ENCODE data around the gene OSBPL10. TPM values are rescaled to one million over a fixed set of nuclear protein-coding genes. Genes with fewer than 3 reads are reported as not detected.

Gene OSBPL10
- total and polyA plus RNA-seq, 2 donors (not counting 1 experiment from before 2014, with no cell fraction given): 7.1 to 7.5 TPM

DNA sequence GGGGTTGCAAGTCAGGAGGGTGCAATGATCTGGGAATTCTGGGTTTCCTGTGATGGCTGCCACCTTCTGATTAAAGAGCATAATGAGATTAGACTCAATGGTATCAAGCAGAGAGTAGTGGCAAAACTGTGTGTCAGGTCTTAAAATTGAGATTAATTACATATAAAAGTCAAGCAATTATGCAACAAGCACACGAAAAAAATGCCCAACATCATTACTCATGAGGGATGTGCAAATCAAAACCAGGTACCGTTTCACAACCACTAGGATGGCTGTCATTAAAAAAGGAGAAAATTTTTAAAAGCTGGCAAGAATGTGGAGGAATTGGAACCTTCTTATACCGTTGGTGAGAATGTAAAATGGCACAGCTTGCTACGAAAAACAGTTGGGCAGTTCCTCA is 205.0 kb downstream of the OSBPL10 start:
- H3K4me3 ChIP-seq (replicated peaks in 1 of 4; ENCODE audit: control extremely low read depth in 1 of 4, insufficient read depth in 1 of 4, low read depth in 3 of 4, low read length in 4 of 4): no peak overlapping the region
- no peak for DNase-seq (ENCODE audit: low read depth in 2 of 2)
- no peaks in the 10 kb centered on the region for H3K4me1 ChIP-seq (ENCODE audit: control insufficient read depth, extremely low read depth, insufficient read depth, low read length)
- no peak for TF ChIP-seq CTCF (conservative IDR thresholded peaks at IDR 0.05 in 1 of 2, IDR thresholded peaks at IDR 0.05 in 1 of 2; ENCODE audit: low read depth in 1 of 2, low read length in 2 of 2)
- no peak for TF ChIP-seq EZH2 (IDR thresholded peaks at IDR 0.05; ENCODE audit: low read length, missing control alignments)
- H3K79me2 ChIP-seq (ENCODE audit: control insufficient read depth, insufficient read depth, low read length): no peaks in the 10 kb centered on the region
- no peak overlapping the region for H3K27ac ChIP-seq (ENCODE audit: insufficient read depth, low read length)
- no peak overlapping the region for H3K4me2 ChIP-seq (ENCODE audit: extremely low read depth, insufficient read depth, low read length)
- no peak overlapping the region for H2AFZ ChIP-seq (ENCODE audit: low read length)
- H3K36me3 ChIP-seq (ENCODE audit: control insufficient read depth, insufficient read depth, low read length): no peaks in the 10 kb centered on the region
- no peaks in the 10 kb centered on the region for H4K20me1 ChIP-seq (ENCODE audit: control insufficient read depth, extremely low read depth, insufficient read depth, low read length)
- no peaks in the 10 kb centered on the region for H3K9me3 ChIP-seq (ENCODE audit: control insufficient read depth, insufficient read depth, low read depth, low read length)
- no peak overlapping the region for H3K9ac ChIP-seq (ENCODE audit: insufficient read depth, low read length)
- H3K27me3 ChIP-seq (ENCODE audit: control insufficient read depth, insufficient read depth, low read length): no peaks in the 10 kb centered on the region

DNA sequence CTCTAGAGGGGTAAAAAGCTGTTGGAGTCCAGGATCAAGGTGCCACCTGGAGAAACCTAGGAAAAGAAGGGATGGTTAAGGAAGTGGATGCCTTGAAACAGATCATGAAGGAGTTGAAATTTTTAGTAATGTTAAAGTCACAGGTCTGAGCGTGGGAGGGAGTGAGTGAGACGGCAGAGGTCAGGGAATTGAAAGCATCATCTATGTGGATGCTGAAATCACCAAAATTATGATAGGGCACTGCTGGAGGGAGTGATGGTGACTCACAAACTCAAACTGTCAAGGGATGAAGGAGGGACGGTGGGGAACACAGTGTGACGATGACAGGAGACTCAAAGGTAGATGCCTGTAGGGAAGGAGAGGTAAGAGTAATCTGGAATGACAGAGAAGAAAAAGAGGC is 205.7 kb downstream of the OSBPL10 start:
- no peaks in the 10 kb centered on the region for H3K79me2 ChIP-seq (ENCODE audit: control insufficient read depth, insufficient read depth, low read length)
- H3K4me1 ChIP-seq (ENCODE audit: control insufficient read depth, extremely low read depth, insufficient read depth, low read length): no peaks in the 10 kb centered on the region
- no peak overlapping the region for H3K27ac ChIP-seq (ENCODE audit: insufficient read depth, low read length)
- no peaks in the 10 kb centered on the region for H3K27me3 ChIP-seq (ENCODE audit: control insufficient read depth, insufficient read depth, low read length)
- H4K20me1 ChIP-seq (ENCODE audit: control insufficient read depth, extremely low read depth, insufficient read depth, low read length): no peaks in the 10 kb centered on the region
- no peaks in the 10 kb centered on the region for H3K9me3 ChIP-seq (ENCODE audit: control insufficient read depth, insufficient read depth, low read depth, low read length)
- no peaks in the 10 kb centered on the region for H3K36me3 ChIP-seq (ENCODE audit: control insufficient read depth, insufficient read depth, low read length)
- TF ChIP-seq EZH2 (IDR thresholded peaks at IDR 0.05; ENCODE audit: low read length, missing control alignments): no peak
- no peak for TF ChIP-seq CTCF (conservative IDR thresholded peaks at IDR 0.05 in 1 of 2, IDR thresholded peaks at IDR 0.05 in 1 of 2; ENCODE audit: low read depth in 1 of 2, low read length in 2 of 2)
- no peak overlapping the region for H2AFZ ChIP-seq (ENCODE audit: low read length)
- DNase-seq (ENCODE audit: low read depth in 2 of 2): no peak
- H3K4me3 ChIP-seq (replicated peaks in 1 of 4; ENCODE audit: control extremely low read depth in 1 of 4, insufficient read depth in 1 of 4, low read depth in 3 of 4, low read length in 4 of 4): no peak overlapping the region
- H3K9ac ChIP-seq (ENCODE audit: insufficient read depth, low read length): no peak overlapping the region
- no peak overlapping the region for H3K4me2 ChIP-seq (ENCODE audit: extremely low read depth, insufficient read depth, low read length)

DNA sequence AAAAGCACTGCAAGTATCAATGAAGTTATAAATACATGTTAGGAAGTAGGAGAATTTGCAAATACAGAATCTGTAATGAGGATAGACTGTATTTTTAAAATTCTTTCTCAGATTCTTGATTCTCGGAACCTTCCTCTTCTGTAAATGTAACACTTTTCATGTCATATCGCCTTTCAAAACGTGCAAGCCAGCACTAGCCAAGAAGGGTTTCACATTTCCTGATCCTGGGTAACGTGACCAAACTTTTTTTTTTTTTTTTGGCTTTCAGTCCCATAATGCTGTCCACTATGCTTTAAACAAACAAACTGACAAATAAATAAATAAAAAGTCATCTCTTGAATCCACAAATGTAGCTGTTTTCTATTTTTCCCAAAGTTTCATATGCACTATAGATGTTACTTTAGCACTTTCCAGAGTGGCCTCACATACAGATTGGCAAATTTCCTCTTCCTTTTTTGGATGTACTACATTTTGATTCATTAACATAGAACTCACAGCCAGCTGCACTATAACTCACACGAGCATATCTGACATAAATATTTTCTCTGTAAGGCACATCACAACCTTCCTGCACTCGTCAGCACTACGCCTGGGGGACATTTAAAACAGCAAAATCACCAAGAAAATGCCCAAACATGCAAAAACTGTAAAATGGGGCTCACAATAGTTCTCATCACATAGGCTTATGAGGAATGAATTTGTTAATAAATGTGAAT is 208.1 kb downstream of the OSBPL10 start:
- H3K27me3 ChIP-seq (ENCODE audit: control insufficient read depth, insufficient read depth, low read length): no peaks in the 10 kb centered on the region
- no peaks in the 10 kb centered on the region for H4K20me1 ChIP-seq (ENCODE audit: control insufficient read depth, extremely low read depth, insufficient read depth, low read length)
- no peak overlapping the region for H3K27ac ChIP-seq (ENCODE audit: insufficient read depth, low read length)
- H3K9me3 ChIP-seq (ENCODE audit: control insufficient read depth, insufficient read depth, low read depth, low read length): no peaks in the 10 kb centered on the region
- no peaks in the 10 kb centered on the region for H3K79me2 ChIP-seq (ENCODE audit: control insufficient read depth, insufficient read depth, low read length)
- H3K4me2 ChIP-seq (ENCODE audit: extremely low read depth, insufficient read depth, low read length): no peak overlapping the region
- DNase-seq (ENCODE audit: low read depth in 2 of 2): peak in 1 of 2 donors; percentile 9
- H3K4me1 ChIP-seq (ENCODE audit: control insufficient read depth, extremely low read depth, insufficient read depth, low read length): no peaks in the 10 kb centered on the region
- no peak overlapping the region for H3K4me3 ChIP-seq (replicated peaks in 1 of 4; ENCODE audit: control extremely low read depth in 1 of 4, insufficient read depth in 1 of 4, low read depth in 3 of 4, low read length in 4 of 4)
- no peak overlapping the region for H2AFZ ChIP-seq (ENCODE audit: low read length)
- no peak overlapping the region for H3K9ac ChIP-seq (ENCODE audit: insufficient read depth, low read length)
- H3K36me3 ChIP-seq (ENCODE audit: control insufficient read depth, insufficient read depth, low read length): no peaks in the 10 kb centered on the region
- TF ChIP-seq EZH2 (IDR thresholded peaks at IDR 0.05; ENCODE audit: low read length, missing control alignments) (no peak), CTCF (conservative IDR thresholded peaks at IDR 0.05 in 1 of 2, IDR thresholded peaks at IDR 0.05 in 1 of 2; ENCODE audit: low read depth in 1 of 2, low read length in 2 of 2) (no peak)

All from fibroblast of lung (primary cell).